LNCaP clone FGC (cell line): ENCODE data around the gene GALNS.

Source experiments
- DNase-seq: peaks from one replicate; pipeline ENCODE4 v3.0.0-alpha.2; 2011; ENCODE audit warnings: low read depth
- H3K4me3 ChIP-seq: 2 replicates; pipeline ENCODE4 v1.5.1; 2011; ENCODE audit warnings: mild to moderate bottlenecking, low read depth, low read length, control low read depth
- TF ChIP-seq, protein P1 (sequence below): IDR thresholded peaks from 2 replicates; pipeline ENCODE4 v1.5.1; 2012; ENCODE audit warnings: mild to moderate bottlenecking; ENCODE audit not compliant: control insufficient read depth, insufficient read depth; ENCODE audit errors: extremely low read depth

The GALNS gene

DNA sequence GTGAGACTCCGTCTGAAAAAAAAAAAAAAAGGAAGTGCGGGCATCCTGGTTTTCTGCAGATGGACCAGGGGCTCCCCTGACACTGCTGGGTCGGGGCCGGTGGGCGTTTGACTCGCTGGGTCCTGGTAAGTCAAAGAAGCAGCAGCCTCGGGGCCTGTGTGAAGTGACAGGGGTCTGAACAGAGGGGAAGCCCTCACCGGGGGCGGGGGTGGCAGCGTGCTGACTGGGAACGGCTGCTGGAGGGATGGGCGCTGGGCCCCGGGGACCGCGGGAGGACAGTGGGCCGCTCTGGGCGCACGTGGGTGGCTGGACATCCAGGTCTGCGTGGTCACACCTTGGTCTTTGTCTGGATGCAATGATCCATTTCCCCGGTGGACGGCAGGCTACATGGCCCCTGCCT lies 8.2 kb downstream of the GALNS start:
- H3K4me3 ChIP-seq = no peak overlapping the region
- no peak for DNase-seq
- TF ChIP-seq, protein P1, sequence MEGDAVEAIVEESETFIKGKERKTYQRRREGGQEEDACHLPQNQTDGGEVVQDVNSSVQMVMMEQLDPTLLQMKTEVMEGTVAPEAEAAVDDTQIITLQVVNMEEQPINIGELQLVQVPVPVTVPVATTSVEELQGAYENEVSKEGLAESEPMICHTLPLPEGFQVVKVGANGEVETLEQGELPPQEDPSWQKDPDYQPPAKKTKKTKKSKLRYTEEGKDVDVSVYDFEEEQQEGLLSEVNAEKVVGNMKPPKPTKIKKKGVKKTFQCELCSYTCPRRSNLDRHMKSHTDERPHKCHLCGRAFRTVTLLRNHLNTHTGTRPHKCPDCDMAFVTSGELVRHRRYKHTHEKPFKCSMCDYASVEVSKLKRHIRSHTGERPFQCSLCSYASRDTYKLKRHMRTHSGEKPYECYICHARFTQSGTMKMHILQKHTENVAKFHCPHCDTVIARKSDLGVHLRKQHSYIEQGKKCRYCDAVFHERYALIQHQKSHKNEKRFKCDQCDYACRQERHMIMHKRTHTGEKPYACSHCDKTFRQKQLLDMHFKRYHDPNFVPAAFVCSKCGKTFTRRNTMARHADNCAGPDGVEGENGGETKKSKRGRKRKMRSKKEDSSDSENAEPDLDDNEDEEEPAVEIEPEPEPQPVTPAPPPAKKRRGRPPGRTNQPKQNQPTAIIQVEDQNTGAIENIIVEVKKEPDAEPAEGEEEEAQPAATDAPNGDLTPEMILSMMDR = no peak

DNA sequence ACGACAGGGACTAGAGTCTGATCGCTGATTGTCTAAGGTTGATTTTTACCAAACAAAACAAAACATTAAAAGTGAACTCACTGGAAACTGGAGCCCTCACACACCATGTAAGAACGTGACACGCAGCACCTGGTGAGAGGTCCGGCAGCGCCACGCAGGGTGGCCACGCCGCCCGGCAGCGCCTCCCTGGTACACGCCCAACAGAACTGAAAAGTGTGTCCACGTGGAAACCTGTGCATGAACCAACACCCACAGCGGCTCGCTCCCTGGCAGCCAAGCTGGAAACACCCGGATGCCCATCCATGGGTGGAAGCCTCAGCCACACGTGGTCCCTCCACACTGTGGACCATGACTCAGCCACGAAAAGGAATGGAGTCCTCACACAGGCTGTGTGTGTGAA lies 9.1 kb downstream of the GALNS start:
- TF ChIP-seq, protein P1 = no peak
- no peak overlapping the region for H3K4me3 ChIP-seq
- DNase-seq = no peak

DNA sequence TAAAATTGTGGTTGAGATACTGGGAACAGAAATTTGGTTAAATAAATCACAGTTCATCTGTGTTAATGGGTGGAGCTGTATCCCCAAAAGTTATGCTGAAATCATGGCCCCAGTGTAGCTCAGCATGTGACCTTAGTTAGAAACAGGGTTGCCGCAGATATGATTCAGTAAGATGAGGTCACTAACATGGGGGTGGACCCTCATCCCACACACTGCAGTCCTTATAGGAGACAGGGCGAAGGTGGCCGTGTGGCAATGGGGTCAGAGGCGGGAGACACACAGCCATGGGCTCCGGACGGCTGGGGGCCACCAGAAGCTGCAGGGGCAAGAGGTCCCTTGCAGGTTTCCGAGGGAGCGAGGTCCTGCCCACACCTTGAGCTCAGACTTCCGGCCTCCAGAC lies 10.7 kb downstream of the GALNS start:
- no peak overlapping the region for H3K4me3 ChIP-seq
- TF ChIP-seq, protein P1 = no peak
- no peak for DNase-seq

DNA sequence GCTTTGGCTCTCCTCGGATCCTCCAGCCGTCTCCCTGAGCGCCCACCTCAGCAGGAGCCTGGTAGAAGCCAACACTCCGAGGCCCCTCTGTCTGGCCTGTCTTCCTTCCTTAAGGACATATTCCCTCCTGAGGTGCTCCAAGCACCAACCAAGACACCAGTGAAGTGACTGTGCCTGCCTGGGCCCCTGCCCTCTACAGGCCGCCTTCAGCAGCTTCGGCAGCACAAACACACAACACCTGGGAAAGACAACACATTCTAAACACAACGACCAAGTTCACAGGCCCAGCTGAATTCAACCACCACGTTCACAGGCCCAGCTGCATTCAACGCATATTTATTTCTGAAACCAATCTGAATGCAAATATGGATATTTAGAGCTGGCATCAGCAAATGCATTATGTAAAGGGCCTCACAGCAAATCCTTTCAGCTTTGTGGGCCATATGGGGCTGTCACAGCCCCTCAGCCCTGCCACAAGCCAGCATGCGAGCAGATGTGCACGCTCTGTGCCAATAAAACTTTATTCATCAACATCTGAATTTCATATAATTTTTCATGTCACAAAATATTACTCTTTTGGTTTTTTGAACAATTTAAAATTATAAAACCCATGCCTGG lies 12.2 kb downstream of the GALNS start:
- TF ChIP-seq, protein P1 = peak; percentile 56
- no peak for DNase-seq
- H3K4me3 ChIP-seq = no peak overlapping the region

DNA sequence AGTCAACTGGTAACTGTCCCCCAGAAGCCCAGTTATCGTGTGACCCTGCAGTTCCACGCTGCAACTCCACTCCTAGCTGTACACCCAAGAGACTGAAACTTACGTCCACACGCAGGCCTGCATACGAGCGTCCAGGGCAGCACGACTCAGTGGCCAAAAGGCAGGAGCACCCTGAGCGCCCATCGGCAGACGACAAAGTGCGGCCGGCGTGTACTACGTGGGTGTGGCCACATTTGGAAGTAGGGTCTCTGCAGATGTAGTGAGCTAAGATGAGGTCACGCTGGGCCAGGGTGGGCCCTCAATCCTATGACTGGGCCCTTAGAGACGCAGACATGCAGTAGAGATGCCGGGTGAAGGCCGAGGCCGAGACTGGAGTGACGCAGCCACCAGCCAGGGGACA lies 13.5 kb downstream of the GALNS start:
- TF ChIP-seq, protein P1 = no peak
- no peak overlapping the region for H3K4me3 ChIP-seq
- no peak for DNase-seq

DNA sequence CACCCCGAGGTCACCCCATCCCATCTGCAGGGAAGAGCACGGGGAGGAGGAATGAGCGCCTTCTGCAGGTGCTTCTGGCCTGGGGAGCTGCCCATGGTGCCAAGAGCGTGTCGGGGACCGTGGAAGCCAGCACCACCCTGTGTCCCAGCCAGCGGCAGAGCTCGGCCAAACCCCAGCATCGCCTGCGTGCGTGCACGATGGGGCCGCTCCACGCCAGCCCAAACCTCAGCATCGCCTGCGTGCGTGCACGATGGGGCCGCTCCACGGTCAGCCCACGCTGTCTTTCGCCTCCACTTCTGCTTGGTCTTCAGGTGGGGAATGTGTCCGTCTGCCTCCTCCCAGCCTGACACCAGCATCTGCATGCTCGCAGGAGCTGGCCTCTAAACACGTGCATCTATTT lies 13.9 kb downstream of the GALNS start:
- TF ChIP-seq, protein P1 = no peak
- no peak for DNase-seq
- H3K4me3 ChIP-seq = no peak overlapping the region

DNA sequence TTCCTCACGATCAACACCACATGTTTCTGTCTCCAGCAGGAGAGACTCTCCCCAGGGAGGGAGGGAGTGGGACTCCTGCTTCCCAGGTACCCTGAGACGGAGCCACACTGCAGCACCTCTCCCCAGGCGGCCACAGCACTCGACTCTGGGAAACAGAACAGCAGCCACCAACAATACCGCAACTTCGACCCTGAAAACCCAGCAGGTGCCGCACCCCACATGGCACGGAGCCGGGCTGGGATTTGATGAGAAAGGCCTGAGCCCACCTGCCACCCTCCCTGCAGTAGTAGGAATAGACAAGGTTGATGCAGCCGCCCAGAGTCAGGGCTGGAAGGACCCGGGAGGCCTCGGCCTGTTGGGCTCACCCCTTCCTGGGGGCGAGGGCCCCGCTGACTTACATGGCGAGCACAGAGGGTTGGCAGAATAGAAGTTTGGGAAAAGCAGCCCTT lies 14.4 kb downstream of the GALNS start:
- TF ChIP-seq, protein P1 = no peak
- no peak overlapping the region for H3K4me3 ChIP-seq
- no peak for DNase-seq
